Measurements from ENCODE around the gene MORF4L1.

DNA sequence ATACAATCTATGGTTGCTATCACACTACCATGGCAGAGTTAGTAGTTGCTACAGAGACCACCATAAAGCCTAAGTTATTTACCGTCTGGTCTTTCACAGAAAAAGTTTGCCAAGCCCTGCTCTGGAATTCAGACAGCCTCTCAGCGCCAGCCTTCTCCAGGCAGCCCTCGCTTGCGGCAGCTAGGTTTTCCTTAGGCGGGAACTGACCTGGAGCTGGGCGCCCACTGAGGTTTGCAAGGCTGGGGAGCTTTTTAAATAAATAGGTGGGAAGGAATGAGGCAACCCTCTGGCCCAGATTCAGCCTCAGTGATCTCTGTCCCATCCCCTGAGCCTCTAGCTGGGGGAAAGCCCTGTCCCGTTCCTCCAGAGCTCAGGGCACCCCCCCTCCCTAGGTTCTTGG, 71.0 kb downstream of the MORF4L1 start:
- TF ChIP-seq, protein P1, sequence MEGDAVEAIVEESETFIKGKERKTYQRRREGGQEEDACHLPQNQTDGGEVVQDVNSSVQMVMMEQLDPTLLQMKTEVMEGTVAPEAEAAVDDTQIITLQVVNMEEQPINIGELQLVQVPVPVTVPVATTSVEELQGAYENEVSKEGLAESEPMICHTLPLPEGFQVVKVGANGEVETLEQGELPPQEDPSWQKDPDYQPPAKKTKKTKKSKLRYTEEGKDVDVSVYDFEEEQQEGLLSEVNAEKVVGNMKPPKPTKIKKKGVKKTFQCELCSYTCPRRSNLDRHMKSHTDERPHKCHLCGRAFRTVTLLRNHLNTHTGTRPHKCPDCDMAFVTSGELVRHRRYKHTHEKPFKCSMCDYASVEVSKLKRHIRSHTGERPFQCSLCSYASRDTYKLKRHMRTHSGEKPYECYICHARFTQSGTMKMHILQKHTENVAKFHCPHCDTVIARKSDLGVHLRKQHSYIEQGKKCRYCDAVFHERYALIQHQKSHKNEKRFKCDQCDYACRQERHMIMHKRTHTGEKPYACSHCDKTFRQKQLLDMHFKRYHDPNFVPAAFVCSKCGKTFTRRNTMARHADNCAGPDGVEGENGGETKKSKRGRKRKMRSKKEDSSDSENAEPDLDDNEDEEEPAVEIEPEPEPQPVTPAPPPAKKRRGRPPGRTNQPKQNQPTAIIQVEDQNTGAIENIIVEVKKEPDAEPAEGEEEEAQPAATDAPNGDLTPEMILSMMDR (conservative IDR thresholded peaks at IDR 0.05; ENCODE audit: low read length): no peak
- TF ChIP-seq EZH2phosphoT487 (IDR thresholded peaks at IDR 0.05; ENCODE audit: borderline replicate concordance): no peak
